HepG2 (cell line): ENCODE results near the gene MARF1. TPM values are rescaled to one million over a fixed set of nuclear protein-coding genes. Genes with fewer than 3 reads are reported as not detected.

Experiments
- microRNA counts: library from miRNA; unstranded; fragments of <30 nt; microRNA quantifications from one replicate; lab custom pipeline; 2015
- polyA plus RNA-seq, 8 experiments: library from polyadenylated mRNA; depleted of rRNA in 3 of 8; stranded (reverse) in 7 of 8; unstranded in 1 of 8; fragments of >200 nt; fragmentation: Illumina TruSeq in 4 of 8; extraction: Trizol in 4 of 8; gene quantifications; 2 replicates each; pipeline versions ENCODE4 v1.2.1 to v1.2.3, GENCODE V29; 2011 to 2016; ENCODE audit warnings: low read depth in 4 of 8, missing spikeins in 1 of 8, mixed read lengths in 1 of 8; ENCODE audit not compliant: insufficient read depth in 1 of 8
- total RNA-seq, 5 experiments: library from RNA; depleted of rRNA; stranded (reverse); fragments of >200 nt; fragmentation: Illumina TruSeq; extraction: Trizol; gene quantifications; 2 replicates each; pipeline ENCODE4 v1.2.3, GENCODE V29; 2016; ENCODE audit warnings: low read depth in 1 of 5

Gene MARF1
- total and polyA plus RNA-seq, 2 of the 13 experiments (the other 11 are each of a cell fraction or from before 2014, with no cell fraction given): 8.7 to 20.7 TPM

MicroRNA genes within 50 kb of the gene (microRNA counts, 767-probe panel; counts per million panel counts)
- not detected for microRNA hsa-miR-484 (lab: Ali Mortazavi, UCI)

Other genes starting within 250 kb of the MARF1 start
- 63.8 and 75.8 TPM in 2 replicates for gene MPV17L, start 247.4 kb downstream of the MARF1 start, total RNA-seq (2016; rRNA removed; fragmentation: Illumina TruSeq; extraction: Trizol)
- gene MPV17L, start 247.4 kb downstream of the MARF1 start, polyA plus RNA-seq (2011; rRNA removed): 33.6 and 34.7 TPM in 2 replicates
- gene BMERB1, start 208.6 kb downstream of the MARF1 start, total RNA-seq (2016; rRNA removed; fragmentation: Illumina TruSeq; extraction: Trizol): 1.2 and 1.4 TPM in 2 replicates
- gene BMERB1, start 208.6 kb downstream of the MARF1 start, polyA plus RNA-seq (2011; rRNA removed): 1.4 and 2.5 TPM in 2 replicates
- 72.5 and 79.2 TPM in 2 replicates for gene NDE1, start 7.1 kb upstream of the MARF1 start, total RNA-seq (2016; rRNA removed; fragmentation: Illumina TruSeq; extraction: Trizol)
- 40.9 and 42.0 TPM in 2 replicates for gene NDE1, start 7.1 kb upstream of the MARF1 start, polyA plus RNA-seq (2011; rRNA removed)
- not detected in 2 replicates for gene MYH11, start 213.9 kb upstream of the MARF1 start, total RNA-seq (2016; rRNA removed; fragmentation: Illumina TruSeq; extraction: Trizol)
- not detected in 2 replicates for gene MYH11, start 213.9 kb upstream of the MARF1 start, polyA plus RNA-seq (2011; rRNA removed)
- gene CEP20, start 245.4 kb upstream of the MARF1 start, total RNA-seq (2016; rRNA removed; fragmentation: Illumina TruSeq; extraction: Trizol): 54.1 and 84.4 TPM in 2 replicates
- gene CEP20, start 245.4 kb upstream of the MARF1 start, polyA plus RNA-seq (2011; rRNA removed): 30.2 and 53.0 TPM in 2 replicates